Vagina (tissue), 2 donors: Measurements from ENCODE around the gene MYBPH. TPM values are rescaled to one million over a fixed set of nuclear protein-coding genes. Genes with fewer than 3 reads are reported as not detected.

Experiments
- DNase-seq, 2 donors: peaks; one replicate each; pipeline ENCODE4 v3.0.0-alpha.2; 2017; ENCODE audit errors: extremely low spot score in 2 of 2
- H3K27ac ChIP-seq: fragments of 200-600 bp; sonication (generic); one replicate; pipeline ENCODE4 v1.5.1; 2019
- H3K27me3 ChIP-seq: fragments of 200-600 bp; sonication (generic); one replicate; pipeline ENCODE4 v1.5.1; 2019
- H3K36me3 ChIP-seq, 2 donors: fragments of 200-600 bp; sonication (generic); one replicate each; pipeline ENCODE4 v1.5.1; 2017 to 2019
- H3K4me1 ChIP-seq: fragments of 200-600 bp; sonication (generic); one replicate; pipeline ENCODE4 v1.5.1; 2019
- H3K4me3 ChIP-seq, 2 donors: fragments of 200-600 bp; sonication (generic); 1 replicate in 1 of 2; 2 replicates in 1 of 2; pipeline ENCODE4 v1.5.1; 2016 to 2019
- H3K9me3 ChIP-seq: fragments of 200-600 bp; sonication (generic); one replicate; pipeline ENCODE4 v1.5.1; 2019
- POLR2A ChIP-seq, 2 donors: fragments of 450-650 bp; IDR thresholded peaks; one replicate each; pipeline ENCODE4 v1.6.1; 2017; ENCODE audit warnings: antibody characterized with exemption in 2 of 2, mild to moderate bottlenecking in 2 of 2, moderate library complexity in 2 of 2
- POLR2AphosphoS5 ChIP-seq, 2 donors: sonication (generic); formaldehyde crosslinking; IDR thresholded peaks; one replicate each; pipeline ENCODE4 v1.9.0; 2017; ENCODE audit warnings: antibody characterized with exemption in 2 of 2, mild to moderate bottlenecking in 2 of 2, low read depth in 1 of 2; ENCODE audit not compliant: insufficient read depth in 1 of 2
- intact Hi-C: fragments of 100-400 bp; cut with DNase I; formaldehyde crosslinking; loops from one replicate; pipeline ENCODE4 v1.15.1; 2023
- total RNA-seq: library from RNA; depleted of rRNA; stranded (reverse); fragments of >200 nt; gene quantifications from one replicate; pipeline ENCODE4 v1.2.3, GENCODE V29; 2016
- TF ChIP-seq, protein P1 (sequence below), 3 experiments: fragments of 450-650 bp in 2 of 3; fragments of 200-600 bp in 1 of 3; sonication (generic) in 1 of 3; IDR thresholded peaks; one replicate each; pipeline ENCODE4 v1.5.1; 2017 to 2019; ENCODE audit warnings: antibody characterized with exemption in 3 of 3, mild to moderate bottlenecking in 2 of 3, moderate library complexity in 2 of 3

MYBPH gene
- total RNA-seq, 1 donor from 2014 or later = not detected

DNA sequence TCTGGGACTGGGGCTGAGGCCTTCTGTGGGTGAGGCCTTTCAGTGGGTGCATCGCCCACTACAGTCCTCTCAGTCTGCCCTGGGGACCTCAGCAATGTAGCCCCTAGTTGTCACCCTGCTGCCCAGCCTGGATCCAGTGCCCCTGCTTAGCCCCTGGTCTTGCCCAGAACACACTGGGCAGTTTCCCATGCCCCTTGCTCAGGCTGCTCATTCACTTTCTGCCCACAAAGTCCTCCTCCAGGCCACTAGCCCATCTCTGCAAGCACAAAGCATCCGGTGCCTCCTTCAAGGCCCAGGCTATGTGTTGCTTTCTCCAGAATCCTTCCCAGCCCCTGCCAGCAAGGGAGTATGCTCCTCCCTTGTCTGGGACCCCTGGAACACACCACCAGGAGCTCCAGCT is 53.5 kb downstream of the MYBPH start:
- DNase-seq = peak in 1 of 2 donors; percentile 76
- Histone ChIP-seq H3K4me3 (no peak overlapping the region), H3K4me1 (peaks cover 12% of the 10 kb centered on the region), H3K9me3 (no peaks in the 10 kb centered on the region), H3K27ac (no peak overlapping the region), H3K27me3 (no peaks in the 10 kb centered on the region), H3K36me3 (no peaks in the 10 kb centered on the region)
- intact Hi-C loops = loop anchor here (5.0 kb wide), 1 partner anchor 90 kb away; no protein-coding TSS in a partner anchor
- TF ChIP-seq POLR2AphosphoS5 (IDR thresholded peaks at IDR 0.05; ENCODE audit: insufficient read depth in 1 of 2, low read depth in 1 of 2) = no peak
- TF ChIP-seq, protein P1, sequence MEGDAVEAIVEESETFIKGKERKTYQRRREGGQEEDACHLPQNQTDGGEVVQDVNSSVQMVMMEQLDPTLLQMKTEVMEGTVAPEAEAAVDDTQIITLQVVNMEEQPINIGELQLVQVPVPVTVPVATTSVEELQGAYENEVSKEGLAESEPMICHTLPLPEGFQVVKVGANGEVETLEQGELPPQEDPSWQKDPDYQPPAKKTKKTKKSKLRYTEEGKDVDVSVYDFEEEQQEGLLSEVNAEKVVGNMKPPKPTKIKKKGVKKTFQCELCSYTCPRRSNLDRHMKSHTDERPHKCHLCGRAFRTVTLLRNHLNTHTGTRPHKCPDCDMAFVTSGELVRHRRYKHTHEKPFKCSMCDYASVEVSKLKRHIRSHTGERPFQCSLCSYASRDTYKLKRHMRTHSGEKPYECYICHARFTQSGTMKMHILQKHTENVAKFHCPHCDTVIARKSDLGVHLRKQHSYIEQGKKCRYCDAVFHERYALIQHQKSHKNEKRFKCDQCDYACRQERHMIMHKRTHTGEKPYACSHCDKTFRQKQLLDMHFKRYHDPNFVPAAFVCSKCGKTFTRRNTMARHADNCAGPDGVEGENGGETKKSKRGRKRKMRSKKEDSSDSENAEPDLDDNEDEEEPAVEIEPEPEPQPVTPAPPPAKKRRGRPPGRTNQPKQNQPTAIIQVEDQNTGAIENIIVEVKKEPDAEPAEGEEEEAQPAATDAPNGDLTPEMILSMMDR (IDR thresholded peaks at IDR 0.05) = no peak
- TF ChIP-seq POLR2A (IDR thresholded peaks at IDR 0.05) = no peak

- no peaks in the 10 kb centered on the region for H3K27me3 ChIP-seq
- intact Hi-C loops = loop anchor here (5.0 kb wide), 1 partner anchor 91 kb away; no protein-coding TSS in a partner anchor
- DNase-seq = no peak
- no peak overlapping the region for H3K4me3 ChIP-seq
- no peaks in the 10 kb centered on the region for H3K9me3 ChIP-seq
- no peak overlapping the region for H3K27ac ChIP-seq
- H3K4me1 ChIP-seq = peaks cover 5% of the 10 kb centered on the region
- TF ChIP-seq, protein P1 (IDR thresholded peaks at IDR 0.05) = no peak
- no peak for TF ChIP-seq POLR2A (IDR thresholded peaks at IDR 0.05)
- TF ChIP-seq POLR2AphosphoS5 (IDR thresholded peaks at IDR 0.05; ENCODE audit: insufficient read depth in 1 of 2, low read depth in 1 of 2) = no peak
- no peaks in the 10 kb centered on the region for H3K36me3 ChIP-seq
These were observed 54.2 kb downstream of the MYBPH start for GRCh38 chr1:203121186-203122015.

GRCh38 chr1:203120325-203121153 is 55.1 kb downstream of the MYBPH start:
- H3K27me3 ChIP-seq = no peaks in the 10 kb centered on the region
- H3K4me1 ChIP-seq = peaks cover 4% of the 10 kb centered on the region
- no peak for TF ChIP-seq POLR2A (IDR thresholded peaks at IDR 0.05)
- intact Hi-C loops = loop anchor here (5.0 kb wide), 1 partner anchor 92 kb away; no protein-coding TSS in a partner anchor
- H3K36me3 ChIP-seq = no peaks in the 10 kb centered on the region
- no peak overlapping the region for H3K4me3 ChIP-seq
- peak; percentile 69 to 72 for DNase-seq
- no peak overlapping the region for H3K27ac ChIP-seq
- H3K9me3 ChIP-seq = no peaks in the 10 kb centered on the region

Other genes starting within 250 kb of the MYBPH start
- 19.6 TPM for gene KLHL12, start 248.6 kb downstream of the MYBPH start, total RNA-seq
- gene ADIPOR1, start 217.5 kb downstream of the MYBPH start, total RNA-seq = 84.0 TPM
- 61.4 TPM for gene CYB5R1, start 208.6 kb downstream of the MYBPH start, total RNA-seq
- gene TMEM183A, start 168.5 kb downstream of the MYBPH start, total RNA-seq = 73.2 TPM
- 11.5 TPM for gene PPFIA4, start 149.3 kb downstream of the MYBPH start, total RNA-seq
- not detected for gene MYOG, start 89.8 kb downstream of the MYBPH start, total RNA-seq
- 5.2 TPM for gene ADORA1, start 48.1 kb downstream of the MYBPH start, total RNA-seq
- 51.3 TPM for gene CHI3L1, start 10.9 kb upstream of the MYBPH start, total RNA-seq
- not detected for gene CHIT1, start 53.8 kb upstream of the MYBPH start, total RNA-seq
- 191 TPM for gene BTG2, start 129.7 kb upstream of the MYBPH start, total RNA-seq
- gene FMOD, start 175.3 kb upstream of the MYBPH start, total RNA-seq = 80.3 TPM